NCI-H187 (cell line): Measurements from ENCODE around the gene SEC11A.
"Not testable (repeated sequence)": the region's sequence is repeated elsewhere in the genome, so short reads cannot be mapped to it uniquely, and the experiment has no call there.

ENCODE experiments used
- DNase-seq, 2 experiments: peaks; one replicate each; lab custom pipeline; 2025; lab: John Stamatoyannopoulos, UW

SEC11A gene

DNA sequence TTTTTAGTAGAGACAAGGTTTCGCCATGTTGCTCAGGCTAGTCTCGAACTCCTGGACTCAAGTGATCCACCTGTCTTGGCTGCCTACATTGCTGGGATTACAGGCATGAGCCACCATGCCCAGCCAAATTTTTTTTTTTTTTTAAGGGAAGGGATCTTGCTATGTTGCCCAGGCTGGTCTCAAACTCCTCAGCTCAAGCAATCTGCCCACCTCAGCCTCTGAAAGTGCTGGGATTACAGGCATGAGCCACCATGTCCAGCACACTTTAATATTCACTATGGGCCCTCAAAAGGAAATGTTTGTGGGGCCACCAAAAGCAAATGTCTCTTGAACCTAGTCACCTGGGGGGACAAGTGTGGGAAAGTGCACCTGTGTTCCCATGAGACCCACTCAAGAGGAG, 73.3 kb downstream of the SEC11A start:
- DNase-seq: not testable (repeated sequence)

DNA sequence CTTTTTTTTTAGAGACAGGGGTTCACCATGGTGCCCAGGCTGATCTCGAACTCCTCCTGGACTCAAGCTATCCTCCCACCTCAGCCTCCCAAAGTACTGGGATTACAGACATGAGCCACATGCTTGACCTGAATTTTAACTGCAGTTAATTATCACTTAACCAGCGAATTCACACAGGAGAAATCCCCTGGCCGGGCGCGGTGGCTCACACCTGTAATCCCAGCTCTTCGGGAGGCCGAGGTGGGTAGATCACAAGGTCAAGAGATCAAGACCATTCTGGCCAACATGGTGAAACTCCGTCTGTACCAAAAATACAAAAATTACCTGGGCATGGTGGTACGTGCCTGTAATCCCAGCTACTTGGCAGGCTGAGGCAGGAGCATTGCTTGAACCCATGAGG, 74.1 kb downstream of the SEC11A start:
- not testable (repeated sequence) for DNase-seq

DNA sequence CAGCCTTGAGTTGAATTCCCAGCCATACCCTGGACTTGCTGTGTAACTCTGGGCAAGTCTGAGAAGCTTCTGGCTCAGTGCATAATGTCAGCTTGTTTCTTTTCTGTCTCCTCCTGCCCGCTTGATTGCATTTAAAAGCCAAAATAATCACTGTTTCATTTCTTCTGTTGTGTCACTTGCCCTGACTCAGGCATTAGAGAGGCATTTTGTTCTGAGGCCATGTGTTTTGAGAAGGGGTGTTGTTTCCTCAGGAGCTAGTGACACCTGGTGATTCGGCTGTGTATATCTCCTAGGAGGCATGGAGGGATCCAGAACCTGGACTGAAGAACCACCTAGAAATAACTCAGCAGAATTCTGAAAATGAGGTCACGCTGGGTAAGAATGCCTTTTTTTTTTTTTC, 77.8 kb downstream of the SEC11A start:
- DNase-seq: no peak

DNA sequence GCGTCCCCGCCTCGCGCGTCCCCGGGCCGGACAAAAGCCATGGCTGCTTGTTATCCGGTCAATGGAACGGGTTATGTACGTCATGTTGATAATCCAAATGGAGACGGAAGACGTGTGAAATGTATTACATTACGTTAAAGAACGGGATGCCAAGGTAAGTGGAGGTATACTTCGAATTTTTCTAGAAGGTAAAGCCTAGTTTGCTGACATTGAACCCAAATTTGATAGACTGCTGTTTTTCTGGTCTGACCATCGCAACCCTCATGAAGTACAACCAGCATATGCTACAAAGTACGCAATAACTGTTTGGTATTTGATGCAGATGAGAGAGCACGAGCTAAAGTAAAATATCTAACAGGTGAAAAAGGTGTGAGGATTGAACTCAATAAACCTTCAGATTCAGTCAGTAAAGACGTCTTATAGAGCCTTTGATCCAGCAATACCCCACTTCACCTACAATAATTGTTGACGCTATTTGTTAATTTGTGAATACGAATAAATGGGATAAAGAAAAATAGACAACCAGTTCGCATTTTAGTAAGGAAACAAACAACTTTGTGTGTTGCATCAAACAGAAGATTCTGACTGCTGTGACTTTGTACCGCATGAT, 81.6 kb downstream of the SEC11A start:
- no peak for DNase-seq

DNA sequence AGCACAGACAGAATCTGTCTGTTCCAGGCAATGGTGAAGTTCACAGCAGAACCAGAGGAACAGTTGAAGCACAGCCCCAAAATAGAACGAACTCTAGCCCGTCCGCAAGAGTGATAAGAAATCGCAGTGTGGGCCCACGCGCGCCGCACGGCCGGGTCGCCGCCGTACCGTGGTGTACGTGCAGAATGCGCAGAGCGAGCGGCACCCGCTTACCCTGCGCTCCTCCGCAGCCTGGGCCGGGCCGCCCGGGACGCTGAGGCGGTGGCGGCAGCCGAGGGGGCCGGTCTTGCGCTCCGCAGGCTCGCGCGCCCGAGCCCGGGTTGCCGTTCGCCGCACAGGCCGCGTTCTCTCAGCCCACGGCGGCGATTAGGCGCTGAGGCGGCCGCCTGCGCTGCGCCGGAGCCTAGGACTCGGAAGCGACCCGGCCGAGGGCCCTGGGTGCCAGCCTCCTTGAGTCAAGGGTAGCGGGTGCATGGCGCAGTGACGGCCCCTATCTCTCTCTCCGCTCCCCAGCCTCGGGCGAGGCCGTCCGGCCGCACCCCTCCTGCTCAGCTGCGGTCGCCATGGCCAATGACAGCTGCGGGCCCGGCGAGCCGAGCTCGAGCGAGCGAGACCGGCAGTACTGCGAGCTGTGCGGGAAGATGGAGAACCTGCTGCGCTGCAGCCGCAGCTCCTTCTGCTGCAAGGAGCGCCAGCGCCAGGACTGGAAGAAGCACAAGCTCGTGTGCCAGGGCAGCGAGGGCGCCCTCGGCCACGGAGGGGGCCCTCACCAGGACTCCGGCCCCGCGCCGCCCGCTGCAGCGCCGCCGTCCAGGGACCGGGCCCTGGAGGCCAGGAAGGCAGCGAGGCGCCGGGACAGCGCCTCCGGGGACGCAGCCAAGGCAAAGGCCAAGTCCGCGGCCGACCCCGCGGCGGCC, 82.4 kb downstream of the SEC11A start:
- DNase-seq: peak in 1 of 2 experiments; percentile 15

DNA sequence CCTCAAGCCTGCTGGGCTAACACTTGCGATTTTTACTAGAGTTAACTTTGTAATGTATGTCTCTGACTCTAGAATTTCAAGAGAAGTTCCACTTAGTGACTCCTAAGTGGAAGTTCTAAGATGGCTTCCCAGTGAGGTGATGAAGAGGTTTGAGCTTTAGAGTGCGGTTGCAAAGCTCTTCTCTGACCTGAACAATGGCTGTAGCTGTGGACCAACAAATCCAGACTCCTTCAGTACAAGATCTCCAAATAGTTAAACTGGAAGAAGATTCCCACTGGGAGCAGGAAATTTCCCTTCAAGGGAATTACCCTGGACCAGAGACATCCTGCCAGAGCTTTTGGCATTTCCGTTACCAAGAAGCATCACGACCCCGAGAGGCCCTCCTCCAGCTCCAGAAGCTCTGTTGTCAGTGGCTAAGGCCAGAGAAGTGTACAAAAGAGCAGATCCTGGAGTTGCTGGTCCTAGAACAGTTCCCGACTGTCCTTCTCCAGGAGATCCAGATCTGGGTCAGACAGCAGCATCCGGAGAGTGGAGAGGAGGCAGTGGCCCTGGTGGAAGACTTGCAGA, 84.2 kb downstream of the SEC11A start:
- DNase-seq: no peak

DNA sequence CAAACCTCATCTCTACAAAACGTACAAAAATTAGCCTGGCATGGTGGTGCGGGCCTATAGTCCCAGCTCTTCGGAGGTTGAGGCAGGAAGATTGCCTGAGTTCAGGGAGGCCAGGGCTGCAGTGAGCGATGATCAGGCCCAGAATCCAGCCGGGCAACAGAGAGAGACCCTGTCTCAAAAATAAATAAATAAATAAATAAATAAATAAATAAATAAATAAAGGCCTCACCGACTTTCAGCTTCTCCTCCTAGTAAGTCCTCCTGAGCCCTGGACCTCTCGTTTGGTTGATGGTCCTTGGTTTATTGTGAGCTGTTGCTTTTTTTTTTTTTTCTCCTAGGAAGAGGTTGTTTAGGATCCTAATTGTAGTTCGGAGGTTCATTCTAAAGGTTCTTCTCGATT, 86.9 kb downstream of the SEC11A start:
- DNase-seq: no peak

DNA sequence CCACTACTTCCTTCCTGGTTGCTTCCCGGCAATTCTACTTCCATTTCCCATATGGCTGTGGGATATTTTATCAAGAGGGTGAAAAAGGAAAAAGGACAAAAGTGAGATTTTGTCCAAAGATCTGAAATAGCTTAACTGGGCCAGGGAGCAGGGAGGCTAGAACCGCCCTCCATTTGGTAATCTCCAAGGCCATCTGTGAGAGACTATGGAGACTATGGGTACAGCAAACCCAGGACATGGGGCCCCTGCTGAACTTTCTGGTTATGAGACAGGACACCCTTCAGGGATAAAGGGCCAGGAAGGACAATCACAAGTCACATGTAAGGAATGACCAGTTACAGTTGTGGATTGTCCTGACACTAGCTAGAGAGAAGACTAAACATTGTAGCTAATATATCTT, 90.8 kb downstream of the SEC11A start:
- no peak for DNase-seq

DNA sequence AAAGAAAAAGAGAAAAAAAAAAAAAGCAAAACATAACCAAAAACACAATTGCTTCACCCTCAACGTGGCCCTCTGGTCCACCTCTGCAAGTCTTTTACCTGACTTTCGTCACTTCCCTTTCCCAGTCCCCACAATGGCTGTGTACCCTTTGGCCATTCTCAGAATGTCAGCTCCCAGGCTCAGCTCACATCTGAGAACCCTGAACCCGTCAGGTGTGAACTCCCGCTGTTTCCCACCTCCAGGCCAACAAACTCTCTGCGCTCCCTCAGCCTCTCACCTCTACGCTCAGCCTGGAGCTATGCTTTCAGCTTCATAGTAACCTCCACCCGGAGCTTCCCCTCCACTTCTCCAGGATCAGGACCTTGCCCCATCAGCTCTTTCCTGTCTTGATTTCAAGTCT, 91.6 kb downstream of the SEC11A start:
- DNase-seq: no peak

DNA sequence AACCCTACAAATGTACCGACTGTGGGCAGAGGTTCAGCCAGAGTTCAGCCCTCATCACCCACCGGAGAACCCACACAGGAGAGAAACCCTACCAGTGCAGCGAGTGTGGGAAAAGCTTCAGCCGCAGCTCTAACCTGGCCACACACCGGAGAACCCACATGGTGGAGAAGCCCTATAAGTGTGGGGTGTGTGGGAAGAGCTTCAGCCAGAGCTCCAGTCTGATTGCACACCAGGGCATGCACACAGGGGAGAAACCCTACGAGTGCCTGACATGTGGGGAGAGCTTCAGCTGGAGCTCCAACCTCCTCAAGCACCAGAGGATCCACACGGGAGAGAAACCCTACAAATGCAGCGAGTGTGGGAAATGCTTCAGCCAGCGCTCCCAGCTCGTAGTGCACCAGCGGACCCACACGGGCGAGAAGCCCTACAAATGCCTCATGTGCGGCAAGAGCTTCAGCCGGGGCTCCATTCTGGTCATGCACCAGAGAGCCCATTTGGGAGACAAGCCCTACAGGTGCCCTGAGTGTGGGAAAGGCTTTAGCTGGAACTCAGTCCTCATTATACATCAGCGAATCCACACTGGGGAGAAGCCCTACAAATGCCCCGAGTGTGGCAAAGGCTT, 94.5 kb downstream of the SEC11A start:
- no peak for DNase-seq

DNA sequence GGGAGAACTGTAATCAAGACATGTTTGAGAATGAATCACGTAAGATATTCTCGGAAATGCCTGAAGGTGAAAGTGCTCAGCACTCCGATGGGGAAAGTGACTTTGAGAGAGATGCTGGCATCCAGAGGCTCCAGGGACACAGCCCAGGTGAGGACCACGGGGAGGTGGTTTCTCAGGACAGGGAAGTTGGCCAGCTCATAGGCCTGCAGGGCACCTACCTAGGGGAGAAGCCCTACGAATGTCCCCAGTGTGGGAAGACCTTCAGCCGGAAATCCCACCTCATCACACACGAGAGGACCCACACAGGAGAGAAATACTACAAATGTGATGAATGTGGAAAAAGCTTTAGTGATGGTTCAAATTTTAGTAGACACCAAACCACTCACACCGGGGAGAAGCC, 95.3 kb downstream of the SEC11A start:
- no peak for DNase-seq
